Sigmoid colon (tissue), 4 donors: Measurements from ENCODE around the gene ATPAF1.

Experiments used
- EP300 ChIP-seq, 4 donors: sonication (generic); formaldehyde crosslinking; IDR thresholded peaks; one replicate each; pipeline ENCODE4 v1.6.1; 2017; ENCODE audit warnings: antibody characterized with exemption in 4 of 4
- POLR2A ChIP-seq, 2 donors: fragments of 450-650 bp; IDR thresholded peaks; one replicate each; pipeline ENCODE4 v1.6.1; 2016; ENCODE audit warnings: antibody characterized with exemption in 2 of 2, mild to moderate bottlenecking in 2 of 2, moderate library complexity in 2 of 2
- POLR2AphosphoS5 ChIP-seq, 4 donors: sonication (generic); formaldehyde crosslinking; IDR thresholded peaks; one replicate each; pipeline ENCODE4 v1.6.1; 2017; ENCODE audit warnings: antibody characterized with exemption in 4 of 4
- TF ChIP-seq, protein P1 (sequence below), 4 experiments: fragments of 450-650 bp in 3 of 4; fragments of 200-600 bp in 1 of 4; IDR thresholded peaks; one replicate each; pipeline ENCODE4 v1.5.1; 2016 to 2019; ENCODE audit warnings: antibody characterized with exemption in 4 of 4, mild to moderate bottlenecking in 3 of 4, moderate library complexity in 2 of 4

DNA sequence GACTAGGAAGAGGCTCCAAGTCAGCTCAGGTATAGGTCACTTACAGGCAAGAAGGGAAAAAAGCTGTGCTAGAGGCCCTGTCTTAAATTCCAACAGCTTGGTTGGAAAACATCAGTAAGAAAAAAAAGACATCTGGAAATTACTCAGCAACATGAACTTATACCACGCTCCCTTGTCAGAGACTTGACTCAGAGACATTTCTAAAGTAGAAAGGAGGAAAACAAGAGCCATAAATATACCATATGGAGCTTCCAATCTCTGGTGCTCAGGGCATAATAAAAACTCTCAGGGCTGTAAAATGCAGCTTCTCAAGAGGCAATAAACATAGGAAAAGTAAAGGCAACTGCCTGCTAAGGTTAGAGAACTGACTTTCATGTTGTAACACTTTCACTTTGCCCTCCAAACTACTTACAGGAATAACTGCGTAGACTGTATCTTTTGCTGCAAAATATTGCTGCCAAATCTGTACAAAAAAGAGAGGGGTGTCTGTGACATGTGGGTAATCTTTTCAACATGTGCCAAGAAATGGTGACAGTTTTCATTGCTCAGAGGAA lies 14.7 kb downstream of the ATPAF1 start:
- TF ChIP-seq EP300 (IDR thresholded peaks at IDR 0.05) (no peak), POLR2A (IDR thresholded peaks at IDR 0.05) (no peak), POLR2AphosphoS5 (IDR thresholded peaks at IDR 0.05) (peak in 1 of 4 donors; percentile 34)
- TF ChIP-seq, protein P1, sequence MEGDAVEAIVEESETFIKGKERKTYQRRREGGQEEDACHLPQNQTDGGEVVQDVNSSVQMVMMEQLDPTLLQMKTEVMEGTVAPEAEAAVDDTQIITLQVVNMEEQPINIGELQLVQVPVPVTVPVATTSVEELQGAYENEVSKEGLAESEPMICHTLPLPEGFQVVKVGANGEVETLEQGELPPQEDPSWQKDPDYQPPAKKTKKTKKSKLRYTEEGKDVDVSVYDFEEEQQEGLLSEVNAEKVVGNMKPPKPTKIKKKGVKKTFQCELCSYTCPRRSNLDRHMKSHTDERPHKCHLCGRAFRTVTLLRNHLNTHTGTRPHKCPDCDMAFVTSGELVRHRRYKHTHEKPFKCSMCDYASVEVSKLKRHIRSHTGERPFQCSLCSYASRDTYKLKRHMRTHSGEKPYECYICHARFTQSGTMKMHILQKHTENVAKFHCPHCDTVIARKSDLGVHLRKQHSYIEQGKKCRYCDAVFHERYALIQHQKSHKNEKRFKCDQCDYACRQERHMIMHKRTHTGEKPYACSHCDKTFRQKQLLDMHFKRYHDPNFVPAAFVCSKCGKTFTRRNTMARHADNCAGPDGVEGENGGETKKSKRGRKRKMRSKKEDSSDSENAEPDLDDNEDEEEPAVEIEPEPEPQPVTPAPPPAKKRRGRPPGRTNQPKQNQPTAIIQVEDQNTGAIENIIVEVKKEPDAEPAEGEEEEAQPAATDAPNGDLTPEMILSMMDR (IDR thresholded peaks at IDR 0.05) = no peak
